OCI-LY1 (cell line): ENCODE results near the gene UBXN6.

ENCODE experiments used
- H2AFZ ChIP-seq: fragments of 200-600 bp; sonication (generic), shearing (Covaris generic); 2 replicates; pipeline ENCODE4 v1.6.0; 2014; ENCODE audit warnings: antibody characterized with exemption, mild to moderate bottlenecking, low read length
- H3F3A ChIP-seq: fragments of 200-600 bp; sonication (generic), shearing (Covaris generic); 2 replicates; pipeline ENCODE4 v1.6.0; 2014; ENCODE audit warnings: mild to moderate bottlenecking, antibody characterized with exemption, low read length, moderate library complexity; ENCODE audit not compliant: insufficient read depth
- H3K27ac ChIP-seq: fragments of 200-600 bp; sonication (generic); 2 replicates; pipeline ENCODE4 v1.5.1; 2014; ENCODE audit warnings: low read length, mixed run types, mild to moderate bottlenecking, low read depth; ENCODE audit not compliant: poor library complexity, severe bottlenecking
- H3K27me3 ChIP-seq: fragments of 200-600 bp; sonication (generic); 2 replicates; pipeline ENCODE4 v1.6.0; 2014; ENCODE audit warnings: antibody characterized with exemption, mild to moderate bottlenecking, low read length, moderate library complexity; ENCODE audit not compliant: insufficient read depth
- H3K36me3 ChIP-seq: fragments of 200-600 bp; sonication (generic); 2 replicates; pipeline ENCODE4 v1.6.1; 2014; ENCODE audit warnings: mild to moderate bottlenecking, antibody characterized with exemption, low read length, moderate library complexity, mixed read lengths; ENCODE audit not compliant: insufficient read depth
- H3K4me1 ChIP-seq: fragments of 200-600 bp; sonication (generic); 2 replicates; pipeline ENCODE4 v1.5.1; 2014; ENCODE audit warnings: mild to moderate bottlenecking, low read length, moderate library complexity; ENCODE audit not compliant: insufficient read depth, severe bottlenecking
- H3K4me2 ChIP-seq: fragments of 200-600 bp; sonication (generic), shearing (Covaris generic); 2 replicates; pipeline ENCODE4 v1.6.1; 2014; ENCODE audit warnings: low read length
- H3K4me3 ChIP-seq: fragments of 200-600 bp; sonication (generic); 2 replicates; pipeline ENCODE4 v1.5.1; 2014; ENCODE audit warnings: low read length, low read depth, mild to moderate bottlenecking, mixed read lengths; ENCODE audit not compliant: poor library complexity, severe bottlenecking
- H3K79me2 ChIP-seq: fragments of 200-600 bp; shearing (Covaris generic); 2 replicates; pipeline ENCODE4 v1.6.1; 2016; ENCODE audit warnings: mixed run types, low read length, mixed read lengths; ENCODE audit not compliant: insufficient read depth
- H3K9ac ChIP-seq: fragments of 200-600 bp; sonication (generic), shearing (Covaris generic); 2 replicates; pipeline ENCODE4 v1.6.1; 2014; ENCODE audit warnings: mild to moderate bottlenecking, low read length, mixed read lengths
- H3K9me2 ChIP-seq: fragments of 200-600 bp; sonication (generic), shearing (Covaris generic); 2 replicates; pipeline ENCODE4 v1.6.1; 2014; ENCODE audit warnings: low read depth, mild to moderate bottlenecking, low read length, mixed read lengths
- H3K9me3 ChIP-seq: fragments of 200-600 bp; shearing (Covaris generic); 2 replicates; pipeline ENCODE4 v1.6.1; 2014; ENCODE audit warnings: low read length, mixed read lengths
- H4K20me1 ChIP-seq: fragments of 200-600 bp; sonication (generic), shearing (Covaris generic); 2 replicates; pipeline ENCODE4 v1.6.0; 2016; ENCODE audit warnings: mild to moderate bottlenecking, low read length; ENCODE audit not compliant: insufficient read depth
- CTCF ChIP-seq: fragments of 200-600 bp; sonication (generic), shearing (Covaris generic); IDR thresholded peaks from 2 replicates; pipeline ENCODE4 v1.5.1; 2017; ENCODE audit warnings: mild to moderate bottlenecking, antibody characterized with exemption, low read length, moderate library complexity, mixed read lengths
- EZH2 ChIP-seq: fragments of 200-600 bp; sonication (generic), shearing (Covaris generic); IDR thresholded peaks from 2 replicates; pipeline ENCODE4 v1.8.0; 2017; ENCODE audit warnings: borderline replicate concordance, mixed run types, mild to moderate bottlenecking, antibody characterized with exemption, low read length, moderate library complexity, mixed read lengths

Gene UBXN6

GRCh38 chr19:4500841-4501591, 43.4 kb upstream of the UBXN6 start:
- H4K20me1 ChIP-seq, result no peaks in the 10 kb centered on the region
- TF ChIP-seq EZH2, result no peak
- no peak for TF ChIP-seq CTCF
- no peak overlapping the region for H2AFZ ChIP-seq
- no peak overlapping the region for H3K9ac ChIP-seq
- no peaks in the 10 kb centered on the region for H3K27me3 ChIP-seq
- H3K9me3 ChIP-seq, result no peaks in the 10 kb centered on the region
- H3K36me3 ChIP-seq, result peaks cover 35% of the 10 kb centered on the region
- H3K4me2 ChIP-seq, result no peak overlapping the region
- no peak overlapping the region for H3K4me3 ChIP-seq
- H3K79me2 ChIP-seq, result no peaks in the 10 kb centered on the region
- no peak overlapping the region for H3K27ac ChIP-seq
- no peaks in the 10 kb centered on the region for H3K4me1 ChIP-seq
- H3K9me2 ChIP-seq, result no peaks in the 10 kb centered on the region
- H3F3A ChIP-seq, result no peaks in the 10 kb centered on the region

GRCh38 chr19:4499855-4500254, 42.3 kb upstream of the UBXN6 start:
- no peaks in the 10 kb centered on the region for H3K27me3 ChIP-seq
- no peaks in the 10 kb centered on the region for H3K9me2 ChIP-seq
- TF ChIP-seq EZH2, result no peak
- no peak for TF ChIP-seq CTCF
- no peak overlapping the region for H3K4me3 ChIP-seq
- H4K20me1 ChIP-seq, result no peaks in the 10 kb centered on the region
- H2AFZ ChIP-seq, result no peak overlapping the region
- H3K36me3 ChIP-seq, result peaks cover 35% of the 10 kb centered on the region
- no peaks in the 10 kb centered on the region for H3F3A ChIP-seq
- H3K9me3 ChIP-seq, result no peaks in the 10 kb centered on the region
- H3K79me2 ChIP-seq, result no peaks in the 10 kb centered on the region
- no peak overlapping the region for H3K9ac ChIP-seq
- no peak overlapping the region for H3K27ac ChIP-seq
- no peaks in the 10 kb centered on the region for H3K4me1 ChIP-seq
- H3K4me2 ChIP-seq, result no peak overlapping the region

GRCh38 chr19:4499318-4499717, 41.7 kb upstream of the UBXN6 start:
- no peaks in the 10 kb centered on the region for H4K20me1 ChIP-seq
- H3K9me2 ChIP-seq, result no peaks in the 10 kb centered on the region

More at GRCh38 chr19:4499318-4499717, 41.7 kb upstream of the UBXN6 start:
- H2AFZ ChIP-seq, result no peak overlapping the region
- H3F3A ChIP-seq, result no peaks in the 10 kb centered on the region
- no peak overlapping the region for H3K4me2 ChIP-seq
- H3K4me3 ChIP-seq, result no peak overlapping the region
- no peaks in the 10 kb centered on the region for H3K79me2 ChIP-seq
- peaks cover 36% of the 10 kb centered on the region for H3K36me3 ChIP-seq
- no peak overlapping the region for H3K27ac ChIP-seq
- H3K9ac ChIP-seq, result no peak overlapping the region
- H3K27me3 ChIP-seq, result no peaks in the 10 kb centered on the region
- no peaks in the 10 kb centered on the region for H3K9me3 ChIP-seq
- no peaks in the 10 kb centered on the region for H3K4me1 ChIP-seq
- TF ChIP-seq EZH2 (no peak), CTCF (no peak)
